ENCODE results near the gene NABP1.
"Not testable (repeated sequence)": the region's sequence is repeated elsewhere in the genome, so short reads cannot be mapped to it uniquely, and the experiment has no call there.

Gene NABP1, protein sequence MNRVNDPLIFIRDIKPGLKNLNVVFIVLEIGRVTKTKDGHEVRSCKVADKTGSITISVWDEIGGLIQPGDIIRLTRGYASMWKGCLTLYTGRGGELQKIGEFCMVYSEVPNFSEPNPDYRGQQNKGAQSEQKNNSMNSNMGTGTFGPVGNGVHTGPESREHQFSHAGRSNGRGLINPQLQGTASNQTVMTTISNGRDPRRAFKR

DNA sequence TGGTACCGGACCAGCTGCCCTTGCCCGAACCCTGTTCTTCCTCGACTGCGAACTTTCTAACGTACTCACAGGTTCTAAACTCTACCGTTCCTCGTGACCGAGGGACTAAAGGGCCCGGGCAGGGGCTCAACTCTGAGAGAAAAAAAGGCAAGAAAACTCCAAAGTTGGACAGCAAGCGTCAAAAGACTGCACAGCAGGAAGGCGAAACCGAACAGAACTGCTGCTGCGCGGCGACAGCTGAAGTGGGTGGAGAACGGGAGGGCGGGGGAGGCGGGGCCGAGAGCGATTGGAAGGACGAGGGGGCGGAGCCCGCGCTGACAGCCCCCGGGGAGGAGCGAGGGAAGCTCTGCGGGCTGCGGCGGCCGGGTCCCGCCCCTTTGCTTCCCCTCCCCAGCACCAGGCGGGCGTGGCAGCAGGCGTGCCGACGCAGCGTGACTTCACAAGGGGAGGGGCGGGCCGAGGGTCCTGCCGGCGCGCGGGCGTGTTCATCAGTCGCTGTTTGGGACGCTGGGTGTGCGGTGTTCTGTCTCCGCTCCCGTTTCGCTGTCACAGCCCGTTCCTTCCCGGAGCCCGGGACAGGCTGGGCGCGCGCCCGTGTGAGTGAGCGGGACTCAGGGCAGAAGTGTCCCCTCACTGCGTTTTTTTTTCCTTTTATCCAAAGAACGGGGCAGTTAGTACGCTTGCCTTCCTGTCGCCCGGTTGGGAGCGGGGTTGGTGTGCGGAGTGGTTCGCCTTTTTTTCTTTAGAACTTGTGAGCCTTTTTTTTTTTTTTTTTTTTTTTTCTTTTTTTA lies at the start of gene NABP1:
TSS of gene NABP1 (plus strand) at position 491 of the 791 bp plus-strand sequence. CDS start 479 bp downstream, outside the sequence.
- DNase-seq: peak; percentile 98

DNA sequence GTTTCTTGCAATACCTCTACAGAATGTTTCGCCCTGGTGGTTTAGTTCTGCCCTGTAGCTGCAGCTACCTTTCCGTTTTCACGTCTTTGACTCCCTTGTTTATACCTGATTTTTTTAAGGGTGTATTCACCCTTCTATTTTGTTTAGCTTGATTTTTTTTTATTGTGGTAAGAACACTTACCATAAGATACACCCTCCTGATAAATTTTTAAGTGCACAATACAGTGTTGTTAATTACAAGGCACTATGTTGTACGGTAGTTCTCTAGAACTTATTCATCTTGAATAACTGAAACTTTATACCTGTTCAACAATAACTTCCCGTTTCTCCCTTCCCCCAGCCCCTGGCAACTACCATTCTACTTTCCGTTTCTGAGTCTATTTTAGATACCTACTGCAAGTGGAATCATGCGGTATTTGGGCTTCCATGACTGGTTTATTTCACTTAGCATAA lies 48.9 kb upstream of the NABP1 start:
- DNase-seq: no peak

- DNase-seq: peak; percentile 50
Observed at GRCh38 chr2:191629976-191630712, 47.8 kb upstream of the NABP1 start.

- peak; percentile 82 for DNase-seq
Observed at GRCh38 chr2:191631754-191632153, 46.2 kb upstream of the NABP1 start.

GRCh38 chr2:191632426-191632825 lies 45.5 kb upstream of the NABP1 start:
- no peak for DNase-seq

DNA sequence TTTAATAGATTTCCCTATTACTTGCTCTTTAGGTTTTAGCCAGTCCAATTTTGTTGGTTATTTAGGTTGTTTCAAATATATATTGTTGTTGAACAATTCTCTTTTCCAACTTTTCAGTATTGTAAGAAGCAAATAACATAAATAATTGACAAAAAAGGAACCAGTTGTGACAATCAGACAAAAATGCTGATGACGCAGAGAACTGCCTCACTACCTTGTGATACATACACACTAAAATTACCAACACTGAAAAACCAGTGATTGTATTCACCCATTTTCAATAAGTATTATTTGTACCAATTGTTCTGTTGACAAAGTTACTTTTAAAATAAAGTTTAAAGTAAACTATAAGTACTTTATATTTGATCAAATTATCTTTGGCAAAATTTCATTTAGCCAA lies 43.1 kb upstream of the NABP1 start:
- DNase-seq: no peak

DNA sequence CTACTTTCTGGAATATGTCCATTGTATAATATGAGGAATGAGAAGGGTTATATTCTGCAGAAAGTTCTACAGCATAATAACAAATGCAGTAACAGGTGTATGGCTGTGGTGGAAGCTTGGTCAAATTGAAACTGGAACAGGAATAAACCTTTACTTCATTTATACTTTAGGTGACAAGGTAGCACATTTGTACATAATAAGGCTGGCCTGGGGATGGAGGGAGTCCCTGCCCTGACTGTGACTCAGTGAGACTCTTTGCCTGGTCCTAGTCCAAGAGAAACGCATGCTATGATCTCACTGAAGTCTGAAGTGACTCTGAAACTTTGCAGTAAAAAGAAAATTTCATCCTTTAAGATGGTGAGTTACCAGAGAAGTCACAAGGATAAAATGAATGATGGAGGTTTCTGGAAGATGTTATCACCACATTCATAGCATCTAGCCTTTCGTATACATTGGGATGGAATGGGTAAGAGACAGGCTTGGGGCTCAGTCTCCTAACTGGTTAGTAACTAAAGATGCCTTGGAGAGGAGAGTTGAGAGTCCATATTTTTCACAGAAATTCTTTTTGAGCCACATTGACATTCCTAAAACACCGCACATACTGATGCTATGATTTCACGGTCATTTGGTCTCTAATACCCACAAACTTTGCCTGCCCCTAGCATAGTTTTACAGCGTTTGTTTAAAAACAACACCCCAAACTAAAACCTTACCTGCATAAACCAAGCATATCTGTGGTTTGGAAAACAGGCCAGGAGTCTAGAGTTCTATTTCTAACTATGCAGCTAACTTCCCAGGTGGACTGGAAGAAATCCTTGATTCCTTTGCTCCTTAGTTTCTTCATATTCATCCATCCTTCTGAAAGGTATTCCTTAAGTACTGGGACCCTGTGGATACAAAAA lies 42.4 kb upstream of the NABP1 start:
- peak; percentile 96 for DNase-seq

- DNase-seq: peak; percentile 95
Observed at GRCh38 chr2:191636235-191636543, 41.7 kb upstream of the NABP1 start.

- DNase-seq: no peak
Observed at GRCh38 chr2:191636586-191636985, 41.4 kb upstream of the NABP1 start.

GRCh38 chr2:191637182-191638078 lies 40.5 kb upstream of the NABP1 start:
- peak; percentile 81 for DNase-seq

- no peak for DNase-seq
Observed at GRCh38 chr2:191638079-191638801, 39.7 kb upstream of the NABP1 start.

GRCh38 chr2:191638802-191639172 lies 39.1 kb upstream of the NABP1 start:
- no peak for DNase-seq

- DNase-seq: no peak
Observed at GRCh38 chr2:191641609-191642008, 36.3 kb upstream of the NABP1 start.

GRCh38 chr2:191642541-191642940 lies 35.4 kb upstream of the NABP1 start:
- no peak for DNase-seq

- no peak for DNase-seq
Observed at GRCh38 chr2:191643429-191643828, 34.5 kb upstream of the NABP1 start.

DNA sequence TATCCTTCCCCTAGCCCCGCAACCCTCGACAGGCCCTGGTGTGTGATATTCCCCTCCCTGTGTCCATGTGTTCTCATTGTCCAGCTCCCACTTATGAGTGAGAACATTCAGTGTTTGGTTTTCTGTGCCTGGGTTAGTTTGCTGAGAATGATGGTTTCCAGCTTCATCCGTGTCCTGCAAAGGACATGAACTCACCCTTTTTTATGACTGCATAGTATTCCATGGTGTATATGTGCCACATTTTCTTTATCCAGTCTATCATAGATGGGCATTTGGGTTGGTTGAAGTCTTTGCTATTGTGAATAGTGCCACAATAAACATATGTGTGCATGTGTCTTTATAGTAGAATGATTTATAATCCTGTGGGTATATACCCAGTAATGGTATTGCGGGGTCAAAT lies 33.3 kb upstream of the NABP1 start:
- not testable (repeated sequence) for DNase-seq

GRCh38 chr2:191645032-191645431 lies 32.9 kb upstream of the NABP1 start:
- DNase-seq: no peak

DNA sequence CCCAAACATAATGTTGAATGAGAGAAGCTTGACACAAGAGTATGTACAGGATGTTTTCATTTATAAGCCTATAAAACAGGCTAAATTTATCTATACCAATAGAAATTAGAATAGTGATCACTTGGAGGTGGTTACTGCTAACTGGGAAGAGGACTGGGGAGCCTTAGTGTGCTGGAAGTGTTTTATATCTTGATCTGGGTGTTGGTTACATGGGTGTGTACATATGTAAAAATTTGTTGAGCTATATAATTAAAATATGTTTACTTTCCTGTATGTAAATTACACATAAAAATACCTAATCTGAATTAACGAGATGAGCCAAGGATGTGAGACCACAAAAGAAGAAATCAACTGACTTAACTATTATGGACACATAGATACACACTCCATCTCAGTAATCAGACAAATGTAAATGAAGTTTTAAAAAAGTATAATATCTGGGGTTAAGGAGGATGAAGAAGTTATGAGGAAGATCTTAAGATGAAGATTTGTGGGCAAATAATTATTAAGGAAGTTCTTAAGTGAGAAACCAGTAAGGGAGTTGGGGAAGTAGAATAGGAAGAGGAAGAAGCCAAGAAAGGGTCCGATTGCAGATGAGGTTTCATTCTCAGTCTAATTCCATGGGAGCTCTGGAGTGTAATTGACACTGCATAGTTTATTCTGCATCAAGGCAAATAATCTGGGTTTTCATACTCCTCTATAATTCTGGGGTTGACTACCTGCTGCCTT lies 32.3 kb upstream of the NABP1 start:
- DNase-seq: no peak

- no peak for DNase-seq
Observed at GRCh38 chr2:191646163-191646902, 31.6 kb upstream of the NABP1 start.

- DNase-seq: no peak
Observed at GRCh38 chr2:191649519-191649918, 28.4 kb upstream of the NABP1 start.
